H1 (cell line): ENCODE measurements around the gene COMMD1. TPM values are rescaled to one million over a fixed set of nuclear protein-coding genes. Genes with fewer than 3 reads are reported as not detected.

ENCODE experiments used
- CTCF ChIA-PET: fragments of 300-600 bp; sonication (Branson Sonifier 250); formaldehyde crosslinking; loops from one replicate; lab custom pipeline; 2021; ENCODE audit not compliant: partially characterized antibody; lab: Charles Lee
- POLR2A ChIA-PET: fragments of 300-600 bp; sonication (Branson Sonifier 250); formaldehyde crosslinking; loops from one replicate; lab custom pipeline; 2021; ENCODE audit warnings: inconsistent platforms; ENCODE audit not compliant: partially characterized antibody; lab: Charles Lee
- DNase-seq, 2 experiments: peaks; one replicate each; pipeline versions ENCODE4 v3.0.0 to v3.0.0-alpha.2; 2010 to 2022; ENCODE audit warnings: low spot score in 2 of 2, low read depth in 1 of 2, mixed read lengths in 1 of 2
- FAIRE-seq: peaks from 2 replicates; lab custom pipeline; 2011; peaks lifted over from hg19 to GRCh38; lab: Jason Lieb, UNC
- H2AFZ ChIP-seq: 2 replicates; pipeline ENCODE4 v1.8.1; 2012; ENCODE audit warnings: low read length, inconsistent platforms
- H2AK5ac ChIP-seq: 2 replicates; pipeline ENCODE4 v1.6.1; 2013; ENCODE audit warnings: low read depth, low read length
- H2BK120ac ChIP-seq: replicated peaks from 2 replicates; pipeline ENCODE3; 2013; ENCODE audit warnings: low read depth, low read length, inconsistent platforms
- H2BK12ac ChIP-seq: 2 replicates; pipeline ENCODE4 v1.6.1; 2013; ENCODE audit warnings: low read depth, low read length
- H2BK15ac ChIP-seq: 2 replicates; pipeline ENCODE4 v1.6.1; 2013; ENCODE audit warnings: low read length
- H2BK20ac ChIP-seq: 2 replicates; pipeline ENCODE4 v1.6.1; 2013; ENCODE audit warnings: low read length
- H2BK5ac ChIP-seq: 2 replicates; pipeline ENCODE4 v1.6.1; 2013; ENCODE audit warnings: low read depth, low read length
- H3K14ac ChIP-seq: 2 replicates; pipeline ENCODE4 v1.6.1; 2013; ENCODE audit warnings: inconsistent platforms; ENCODE audit not compliant: insufficient read length
- H3K18ac ChIP-seq: 2 replicates; pipeline ENCODE4 v1.6.1; 2013; ENCODE audit warnings: low read length; ENCODE audit errors: extremely low read depth
- H3K23ac ChIP-seq: 2 replicates; pipeline ENCODE4 v1.6.1; 2013; ENCODE audit warnings: inconsistent platforms; ENCODE audit not compliant: insufficient read length
- H3K23me2 ChIP-seq: 2 replicates; pipeline ENCODE4 v1.6.1; 2013; ENCODE audit warnings: low read depth, low read length
- H3K27ac ChIP-seq: 2 replicates; pipeline ENCODE4 v1.6.1; 2011; ENCODE audit warnings: low read depth, low read length, inconsistent platforms
- H3K27me3 ChIP-seq, 4 experiments: replicated peaks in 1 of 4; 1 replicate in 1 of 4; 2 replicates in 3 of 4; pipeline versions ENCODE4 v1.6.1 to v1.8.1; 2011 to 2013; ENCODE audit warnings: low read length in 3 of 4, mild to moderate bottlenecking in 3 of 4, inconsistent platforms in 2 of 4, mixed read lengths in 2 of 4, moderate library complexity in 1 of 4; ENCODE audit not compliant: control insufficient read depth in 3 of 4, insufficient read depth in 3 of 4; ENCODE audit errors: extremely low read depth in 1 of 4
- H3K36me3 ChIP-seq, 4 experiments: 2 replicates each; pipeline versions ENCODE4 v1.6.1 to v1.8.1; 2011 to 2013; ENCODE audit warnings: mild to moderate bottlenecking in 4 of 4, low read length in 3 of 4, moderate library complexity in 2 of 4, control low read depth in 1 of 4, inconsistent platforms in 1 of 4; ENCODE audit not compliant: insufficient read depth in 4 of 4, control insufficient read depth in 2 of 4
- H3K4ac ChIP-seq: replicated peaks from 2 replicates; pipeline ENCODE3; 2013; ENCODE audit warnings: low read length, low read depth, mixed read lengths, inconsistent platforms; ENCODE audit not compliant: insufficient read length
- H3K4me1 ChIP-seq, 4 experiments: replicated peaks in 1 of 4; 1 replicate in 1 of 4; 2 replicates in 3 of 4; pipeline versions ENCODE4 v1.6.1 to v1.8.1; 2011 to 2013; ENCODE audit warnings: low read length in 3 of 4, inconsistent platforms in 2 of 4, mixed read lengths in 1 of 4; ENCODE audit not compliant: insufficient read depth in 4 of 4, control insufficient read depth in 3 of 4
- H3K4me2 ChIP-seq, 2 experiments: 2 replicates each; pipeline versions ENCODE4 v1.6.1 to v1.8.1; 2011 to 2013; ENCODE audit warnings: low read depth in 2 of 2, low read length in 2 of 2, control low read depth in 1 of 2, inconsistent platforms in 1 of 2, mild to moderate bottlenecking in 1 of 2; ENCODE audit not compliant: insufficient read depth in 1 of 2
- H3K4me3 ChIP-seq, 4 experiments: fragments of 200-600, 300-600 bp in 1 of 4; sonication (generic), shearing (Covaris generic), sonication (Bioruptor Twin) in 1 of 4; 2 replicates each; pipeline versions ENCODE4 v1.5.1 to v1.8.1; 2011 to 2016; ENCODE audit warnings: low read length in 4 of 4, low read depth in 3 of 4, control low read depth in 2 of 4, inconsistent platforms in 2 of 4, mild to moderate bottlenecking in 2 of 4, mixed read lengths in 1 of 4, moderate library complexity in 1 of 4; ENCODE audit not compliant: insufficient read depth in 2 of 4; ENCODE audit errors: extremely low read depth in 1 of 4
- H3K56ac ChIP-seq: replicated peaks from 2 replicates; pipeline ENCODE3; 2013; ENCODE audit warnings: low read depth, mild to moderate bottlenecking, mixed read lengths, low read length, inconsistent platforms; ENCODE audit not compliant: insufficient read length
- H3K79me1 ChIP-seq: 2 replicates; pipeline ENCODE4 v1.6.1; 2013; ENCODE audit warnings: low read depth, low read length, control low read depth
- H3K79me2 ChIP-seq, 2 experiments: 2 replicates each; pipeline versions ENCODE4 v1.6.1 to v1.8.1; 2012 to 2013; ENCODE audit warnings: low read length in 2 of 2, mild to moderate bottlenecking in 2 of 2, inconsistent platforms in 1 of 2; ENCODE audit not compliant: insufficient read depth in 2 of 2, control insufficient read depth in 1 of 2
- H3K9ac ChIP-seq, 4 experiments: replicated peaks in 1 of 4; 1 replicate in 1 of 4; 2 replicates in 3 of 4; pipeline versions ENCODE4 v1.6.1 to v1.8.1; 2011 to 2013; ENCODE audit warnings: low read depth in 3 of 4, low read length in 3 of 4, control low read depth in 2 of 4, mild to moderate bottlenecking in 2 of 4, moderate library complexity in 2 of 4, inconsistent platforms in 1 of 4; ENCODE audit errors: extremely low read depth in 1 of 4
- H3K9me3 ChIP-seq, 2 experiments: 2 replicates each; pipeline versions ENCODE4 v1.6.1 to v1.8.1; 2012 to 2013; ENCODE audit warnings: mild to moderate bottlenecking in 2 of 2, moderate library complexity in 2 of 2, control low read depth in 1 of 2, inconsistent platforms in 1 of 2, low read depth in 1 of 2, low read length in 1 of 2, mixed read lengths in 1 of 2; ENCODE audit not compliant: insufficient read depth in 2 of 2
- H4K20me1 ChIP-seq, 2 experiments: replicated peaks in 1 of 2; 2 replicates each; pipeline versions ENCODE3 to v1.8.1; 2011 to 2013; ENCODE audit warnings: inconsistent platforms in 2 of 2, low read length in 2 of 2, mild to moderate bottlenecking in 1 of 2; ENCODE audit not compliant: insufficient read depth in 2 of 2, control insufficient read depth in 1 of 2
- H4K5ac ChIP-seq: 2 replicates; pipeline ENCODE4 v1.6.1; 2013; ENCODE audit warnings: low read length, low read depth, mixed read lengths, inconsistent platforms; ENCODE audit not compliant: insufficient read length
- H4K8ac ChIP-seq: 2 replicates; pipeline ENCODE4 v1.8.0; 2013; ENCODE audit warnings: mild to moderate bottlenecking, moderate library complexity, low read length, inconsistent platforms; ENCODE audit not compliant: insufficient read depth; ENCODE audit errors: extremely low read depth
- H4K91ac ChIP-seq: replicated peaks from 2 replicates; pipeline ENCODE3; 2013; ENCODE audit warnings: low read length, mixed read lengths, inconsistent platforms; ENCODE audit not compliant: insufficient read length
- CEBPB ChIP-seq: IDR thresholded peaks from 2 replicates; pipeline ENCODE4 v1.6.1; 2012; ENCODE audit warnings: low read depth, low read length
- NANOG ChIP-seq: IDR thresholded peaks from 2 replicates; pipeline ENCODE4 v1.6.1; 2011; ENCODE audit warnings: low read length, low read depth, mild to moderate bottlenecking, inconsistent platforms; ENCODE audit not compliant: insufficient read depth, poor library complexity, severe bottlenecking
- TBP ChIP-seq: IDR thresholded peaks from 2 replicates; pipeline ENCODE4 v1.6.1; 2011; ENCODE audit warnings: low read depth, low read length, improper control_type of control experiment
- TEAD4 ChIP-seq: IDR thresholded peaks from 2 replicates; pipeline ENCODE4 v1.6.1; 2012; ENCODE audit warnings: low read depth, low read length, inconsistent platforms, mixed read lengths
- WGBS, 2 experiments: shearing (Covaris generic) in 1 of 2; methylation state at CpG; one replicate each; pipeline versions ENCODE4 v1.1.6 to v1.1.7; 2013 to 2015; ENCODE audit warnings: low lambda C conversion rate in 2 of 2, mixed read lengths in 2 of 2, inconsistent platforms in 1 of 2, low coverage in 1 of 2, missing lambda C conversion rate in 1 of 2; ENCODE audit not compliant: insufficient replicate concordance in 2 of 2, insufficient coverage in 1 of 2, insufficient read length in 1 of 2; ENCODE audit errors: extremely low coverage in 1 of 2, missing lambda C conversion rate in 1 of 2; 5-methylcytosine and 5-hydroxymethylcytosine counted together
- polyA plus RNA-seq, 7 experiments: library from polyadenylated mRNA; depleted of rRNA in 3 of 7; stranded (reverse) in 5 of 7; unstranded in 2 of 7; fragments of >200 nt in 5 of 7; fragments of 200-250 nt in 2 of 7; gene quantifications; 1 replicate in 5 of 7; 2 replicates in 1 of 7; 4 replicates in 1 of 7; pipeline versions ENCODE4 v1.2.1 to v1.2.3, GENCODE V29; 2011 to 2013; ENCODE audit warnings: missing spikeins in 2 of 7, mixed read lengths in 2 of 7
- total RNA-seq: library from RNA; stranded (reverse); fragmentation: NEBNext Ultra II Directional; extraction: Animal tissue kit (Norgen Biotek cat#: 25700); gene quantifications from 2 replicates; pipeline ENCODE4 v1.2.1, GENCODE V29; 2021

Gene COMMD1
- total and polyA plus RNA-seq, 2 of the 8 experiments (the other 6 are each of a cell fraction or from before 2014, with no cell fraction given), result 23.5 to 28.3 TPM

DNA sequence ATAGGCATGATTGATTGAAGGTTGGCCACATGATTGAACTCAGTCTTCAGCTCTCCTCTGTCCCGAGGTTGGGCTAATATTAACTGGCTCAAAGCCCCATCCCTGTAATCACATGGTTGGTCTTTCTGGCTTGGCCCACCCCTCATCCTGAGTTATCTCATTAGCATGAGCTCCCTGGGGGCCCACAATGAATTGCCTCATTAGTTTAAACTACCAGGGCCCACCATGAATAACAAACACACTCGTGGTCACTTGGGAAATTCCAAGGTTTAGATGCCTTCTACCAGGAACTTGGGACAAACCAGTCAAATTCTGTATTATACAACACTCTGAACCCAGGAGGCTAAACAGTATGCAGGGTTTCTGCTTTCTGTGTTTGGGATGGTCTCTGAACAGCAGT lies 168.8 kb downstream of the COMMD1 start:
- H2AK5ac ChIP-seq, result no peak overlapping the region
- no peak overlapping the region for H4K5ac ChIP-seq
- WGBS, 2 experiments, result 46% methylated on average over 2 of the region's 2 CpGs; no CpG with 5 or more reads in 1 of the 2 experiments
- no peaks in the 10 kb centered on the region for H3K79me2 ChIP-seq
- ChIA-PET CTCF (interaction anchor here (0.8 to 1.2 kb wide), 3 partner anchors 9 to 324 kb away, joined by 3 to 4 read pairs (median 3); no protein-coding TSS in a partner anchor), POLR2A (interaction anchor here (1.0 kb wide), 1 partner anchor 25 kb away, joined by 3 read pairs; no protein-coding TSS in a partner anchor)
- H2AFZ ChIP-seq, result no peak overlapping the region
- peak overlapping the region; percentile 10; the same call in 1 of the 2 replicates for H3K27ac ChIP-seq
- no peak overlapping the region for H3K4ac ChIP-seq
- no peak overlapping the region for H4K8ac ChIP-seq
- no peak overlapping the region for H2BK15ac ChIP-seq
- H3K27me3 ChIP-seq, result no peaks in the 10 kb centered on the region
- no peak overlapping the region for H2BK12ac ChIP-seq
- FAIRE-seq, result peak; percentile 65
- no peaks in the 10 kb centered on the region for H3K79me1 ChIP-seq
- H3K4me1 ChIP-seq, result peaks cover 11 to 17% (median 14%) of the 10 kb centered on the region in 4 experiments; a peak in 6 of 7 replicates
- no peaks in the 10 kb centered on the region for H3K23me2 ChIP-seq
- H3K23ac ChIP-seq, result no peak overlapping the region
- 0 out of 4 replicates have a peak overlapping the region, but pooled peaks of 1 of the 2 experiments have one; percentile 42 for H3K4me2 ChIP-seq
- peaks cover 0 to 5% (median 0%) of the 10 kb centered on the region in 4 experiments; a peak in 1 of 8 replicates for H3K36me3 ChIP-seq
- no peak overlapping the region for H3K14ac ChIP-seq
- TF ChIP-seq TBP (no peak), TEAD4 (peak; percentile 58; the same call in 1 of the 2 replicates), NANOG (peak; percentile 47), CEBPB (peak; percentile 56; the same call in 1 of the 2 replicates)
- H2BK120ac ChIP-seq, result peak overlapping the region; percentile 62
- H3K56ac ChIP-seq, result no peak overlapping the region
- H2BK5ac ChIP-seq, result no peak overlapping the region
- H3K18ac ChIP-seq, result no peak overlapping the region
- peak overlapping the region; percentile 75 for H4K91ac ChIP-seq
- no peaks in the 10 kb centered on the region for H3K9me3 ChIP-seq
- no peak overlapping the region for H2BK20ac ChIP-seq
- peak overlapping the region in 1 of 4 experiments; percentile 32; a peak in 1 of 8 replicates for H3K4me3 ChIP-seq
- H4K20me1 ChIP-seq, result no peaks in the 10 kb centered on the region
- DNase-seq, result no peak
- H3K9ac ChIP-seq, result no peak overlapping the region
